Hepatic stellate cell (primary cell): ENCODE data around the gene TSPEAR.

ENCODE experiments used
- DNase-seq: peaks from one replicate; pipeline ENCODE4 v3.0.0; 2011; ENCODE audit warnings: low spot score

TSPEAR gene

GRCh38 chr21:44720170-44720569, 8.8 kb upstream of the TSPEAR start:
- DNase-seq, result no peak

- DNase-seq, result no peak
These were observed 7.2 kb upstream of the TSPEAR start for GRCh38 chr21:44718571-44718970.

DNA sequence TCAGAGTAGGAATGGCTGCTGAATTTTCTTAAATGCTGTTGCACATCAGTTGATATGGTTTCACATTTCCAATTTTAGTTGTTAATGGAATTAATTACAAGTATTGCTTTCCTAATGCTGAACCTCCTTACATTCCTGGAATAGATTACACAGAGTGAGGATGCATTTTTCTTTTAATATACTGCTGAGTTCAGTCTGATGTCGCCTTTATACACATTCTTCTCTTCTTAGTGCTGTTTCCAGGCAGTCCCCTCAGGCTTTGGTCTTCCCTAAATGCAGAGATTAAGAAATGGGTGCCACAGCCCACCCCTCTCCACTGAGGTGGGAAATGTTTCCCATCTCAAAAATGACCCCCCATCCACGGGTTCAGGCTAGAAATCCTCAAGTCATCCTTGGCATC, 6.7 kb upstream of the TSPEAR start:
- no peak for DNase-seq

DNA sequence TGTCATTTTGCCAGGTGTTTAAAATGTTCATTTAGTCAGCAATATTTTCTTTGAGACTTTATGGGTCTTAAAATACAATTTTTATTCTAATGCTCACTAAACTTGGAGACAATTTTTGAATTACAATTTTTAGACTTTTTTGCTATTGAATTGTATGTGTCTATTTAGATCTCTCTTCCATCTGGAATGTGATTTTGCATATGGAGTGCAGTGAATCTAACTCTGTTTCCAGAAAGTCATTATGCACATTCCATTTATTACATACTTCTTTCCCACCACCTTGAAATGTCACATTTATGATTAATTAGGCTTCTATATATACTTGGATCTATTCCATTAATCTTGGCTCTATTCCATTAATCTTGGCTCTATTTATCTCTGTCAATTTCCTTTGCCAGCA, 5.6 kb upstream of the TSPEAR start:
- no peak for DNase-seq

DNA sequence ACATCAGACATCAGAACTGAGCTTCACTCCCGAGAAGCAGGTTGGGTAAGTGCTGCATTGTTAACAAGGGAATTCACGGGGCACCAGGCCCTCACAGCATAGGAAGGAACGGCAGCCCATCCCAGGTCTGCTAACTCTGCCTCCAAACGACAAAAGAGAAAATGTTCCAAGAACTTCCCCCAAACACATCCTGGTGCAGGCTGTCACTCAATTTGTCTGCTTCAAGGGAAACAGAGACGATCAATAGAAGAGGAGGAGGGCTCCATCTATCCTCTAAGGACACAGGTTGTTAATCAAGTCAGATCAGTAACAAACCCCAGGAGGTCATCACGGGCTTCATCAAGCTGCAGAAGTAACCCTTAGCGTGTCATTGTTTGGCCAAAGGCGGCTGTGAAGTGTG, 3.5 kb upstream of the TSPEAR start:
- no peak for DNase-seq

GRCh38 chr21:44713846-44714245, 2.5 kb upstream of the TSPEAR start:
- DNase-seq, result no peak

DNA sequence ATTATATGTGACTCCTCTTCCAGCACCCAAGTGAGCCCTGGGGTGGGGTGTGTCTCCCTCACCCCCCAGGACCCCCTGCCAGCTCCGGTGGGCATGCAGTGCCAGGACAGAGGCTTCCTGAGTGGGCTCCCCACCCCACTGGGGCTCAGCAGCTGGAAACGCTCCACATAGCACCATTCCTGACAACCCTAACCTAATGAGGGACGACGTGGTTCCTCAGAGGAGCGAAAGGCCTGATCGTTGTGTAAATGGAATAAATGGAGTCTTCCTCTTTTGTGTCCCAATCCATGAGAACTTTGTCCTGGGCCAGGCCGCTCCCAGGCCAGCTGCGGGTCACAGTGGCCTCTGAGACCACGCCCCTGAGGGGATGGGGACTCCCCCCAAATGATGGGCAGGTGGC, 1.8 kb upstream of the TSPEAR start:
- no peak for DNase-seq

GRCh38 chr21:44712203-44713028, 1.0 kb upstream of the TSPEAR start:
- DNase-seq, result no peak

DNA sequence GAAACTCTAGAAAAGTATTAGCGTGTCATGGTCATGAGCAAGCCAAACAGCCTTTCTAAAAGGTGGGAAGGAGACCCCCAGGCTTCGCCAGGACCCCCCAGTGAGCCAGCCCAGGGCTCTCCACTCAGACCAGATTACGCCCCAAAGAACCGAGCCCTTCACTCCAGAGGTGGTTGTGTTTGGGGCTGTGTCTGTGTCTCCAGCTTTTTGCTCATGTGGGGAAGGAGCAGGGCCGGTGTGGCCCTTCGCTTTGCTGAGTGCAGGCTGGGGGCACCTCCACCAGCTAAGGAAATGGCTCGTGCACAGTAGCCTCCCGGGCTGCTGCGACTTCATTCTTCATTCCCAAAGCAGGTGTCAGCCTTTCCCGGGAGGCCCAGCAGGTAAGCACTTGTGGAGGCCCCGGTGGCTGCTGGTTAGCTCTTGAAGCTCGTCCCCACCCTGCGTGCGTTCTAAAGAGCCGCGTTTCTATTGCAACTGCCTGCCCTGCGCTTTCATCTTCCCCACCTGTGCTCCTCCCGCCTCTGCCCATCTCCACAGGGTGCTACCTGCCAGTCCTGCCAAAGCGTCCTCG, 531 bp downstream of the TSPEAR start:
- DNase-seq, result no peak

- no peak for DNase-seq
These were observed 1.1 kb downstream of the TSPEAR start for GRCh38 chr21:44710294-44710665.

DNA sequence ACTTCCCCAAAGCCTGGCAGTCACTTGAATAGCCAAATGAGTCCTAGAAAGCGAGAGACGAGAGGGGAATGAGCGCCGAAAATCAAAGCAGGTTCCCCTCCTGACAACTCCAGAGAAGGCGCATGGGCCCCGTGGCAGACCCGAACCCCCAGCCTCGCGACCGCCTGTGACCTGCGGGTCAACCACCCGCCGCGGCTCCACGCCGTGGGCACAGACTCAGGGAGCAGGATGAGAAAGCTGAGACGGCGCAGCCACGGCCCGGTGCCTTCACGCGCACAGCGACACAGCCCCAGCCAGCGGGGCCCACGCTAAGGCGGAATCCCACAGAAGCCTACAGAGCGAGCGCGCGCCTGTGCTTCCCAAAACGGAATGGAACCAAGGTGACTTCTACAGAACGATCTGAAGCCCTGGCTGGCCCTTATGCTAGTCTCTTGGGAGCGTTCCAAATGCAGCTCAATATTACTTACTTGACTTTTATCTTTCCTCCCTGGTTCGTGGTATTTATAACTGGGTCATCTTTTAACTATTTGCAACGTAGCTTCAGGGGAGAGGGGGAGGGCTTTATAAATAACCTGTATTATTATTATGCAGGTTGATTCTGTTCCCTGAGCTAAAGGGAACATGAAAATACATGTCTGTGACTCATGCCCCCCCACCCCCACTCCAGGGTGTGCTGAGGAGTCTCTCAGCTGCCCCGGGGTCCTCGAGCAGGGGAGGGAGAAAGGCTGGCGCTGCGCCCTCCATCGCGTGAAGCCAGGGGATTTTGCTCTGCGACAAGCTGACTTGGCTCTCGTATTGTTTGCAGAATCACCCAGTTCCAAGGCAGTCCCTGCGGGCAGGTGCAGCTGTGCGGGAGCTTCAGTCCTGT, 1.7 kb downstream of the TSPEAR start:
- DNase-seq, result no peak

GRCh38 chr21:44708866-44709425, 2.4 kb downstream of the TSPEAR start:
- DNase-seq, result no peak

DNA sequence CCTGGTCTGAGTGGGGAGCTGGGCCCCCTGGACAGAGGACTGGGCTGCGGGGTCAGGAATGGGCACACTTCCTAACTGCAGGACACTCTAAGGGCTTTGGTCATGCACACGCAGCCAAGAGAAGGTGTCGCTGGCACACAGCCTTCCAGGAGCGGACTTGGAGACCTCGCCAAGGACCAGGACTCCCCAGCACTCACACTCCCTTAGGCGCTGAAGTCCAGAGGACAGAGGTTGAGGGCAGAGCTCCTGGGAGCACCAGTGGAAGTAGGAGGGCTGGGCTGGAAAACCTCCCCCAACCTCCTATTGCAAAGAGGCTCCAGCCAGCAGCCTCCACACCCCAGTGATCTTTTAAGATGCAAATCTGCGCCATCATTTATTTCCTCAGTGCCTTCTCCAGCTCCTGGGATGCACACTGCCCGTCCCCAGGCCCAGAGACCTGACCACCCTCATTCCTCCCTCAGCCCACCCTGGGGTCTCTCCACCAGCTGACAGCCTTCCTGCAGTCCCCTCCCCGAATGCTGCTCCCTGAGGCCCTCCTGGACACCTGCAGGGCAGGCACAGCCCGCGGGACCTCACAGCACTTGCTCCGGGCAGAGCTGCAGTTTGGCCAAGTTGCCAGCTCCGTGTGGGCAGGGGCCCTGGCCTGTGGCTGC, 3.0 kb downstream of the TSPEAR start:
- DNase-seq, result no peak

DNA sequence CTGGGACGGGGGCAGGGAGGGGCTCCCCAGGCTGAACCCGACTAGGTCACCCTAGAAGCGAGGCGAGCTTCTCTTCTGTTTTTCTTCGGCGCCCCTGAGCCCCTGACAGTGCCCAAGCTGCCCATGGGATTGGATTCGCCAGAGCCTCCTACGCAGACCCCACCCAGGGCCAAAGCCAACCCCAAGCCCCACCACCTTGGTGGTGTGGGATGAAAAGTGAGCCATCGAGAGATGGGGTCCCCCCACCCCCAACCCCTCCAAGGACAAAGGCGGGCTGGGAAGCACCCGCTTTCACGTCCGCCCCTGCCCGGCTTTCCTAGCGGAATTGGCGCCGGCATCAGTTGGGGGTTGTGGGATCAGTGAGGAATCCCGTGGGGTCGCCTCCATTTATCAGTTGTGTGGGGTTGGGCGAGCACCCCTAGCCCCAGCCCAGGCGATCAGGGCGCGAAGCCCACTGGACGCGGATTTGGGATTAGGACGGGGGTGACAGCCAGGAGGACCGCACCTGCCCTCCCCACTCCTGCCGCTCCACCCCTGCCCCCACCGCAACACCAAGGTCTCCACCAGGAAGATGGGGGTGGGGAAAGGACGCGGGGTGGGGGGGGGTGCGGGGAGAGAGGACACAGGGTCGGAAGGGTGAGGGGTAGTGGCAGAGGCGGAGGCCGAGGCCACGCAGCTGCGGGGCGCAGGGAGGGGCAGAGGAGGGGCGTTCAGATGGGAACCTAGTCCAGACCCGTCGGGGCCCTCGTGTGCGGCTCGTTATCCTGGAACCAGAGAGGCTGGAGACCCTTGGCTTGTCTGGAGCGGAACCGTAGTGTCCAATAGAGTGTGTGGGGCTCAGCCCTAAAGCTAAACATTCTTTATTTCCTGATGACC, 4.4 kb downstream of the TSPEAR start:
- DNase-seq, result no peak

- DNase-seq, result no peak
These were observed 5.2 kb downstream of the TSPEAR start for GRCh38 chr21:44706026-44706705.

- DNase-seq, result no peak
These were observed 6.8 kb downstream of the TSPEAR start for GRCh38 chr21:44704636-44705001.

DNA sequence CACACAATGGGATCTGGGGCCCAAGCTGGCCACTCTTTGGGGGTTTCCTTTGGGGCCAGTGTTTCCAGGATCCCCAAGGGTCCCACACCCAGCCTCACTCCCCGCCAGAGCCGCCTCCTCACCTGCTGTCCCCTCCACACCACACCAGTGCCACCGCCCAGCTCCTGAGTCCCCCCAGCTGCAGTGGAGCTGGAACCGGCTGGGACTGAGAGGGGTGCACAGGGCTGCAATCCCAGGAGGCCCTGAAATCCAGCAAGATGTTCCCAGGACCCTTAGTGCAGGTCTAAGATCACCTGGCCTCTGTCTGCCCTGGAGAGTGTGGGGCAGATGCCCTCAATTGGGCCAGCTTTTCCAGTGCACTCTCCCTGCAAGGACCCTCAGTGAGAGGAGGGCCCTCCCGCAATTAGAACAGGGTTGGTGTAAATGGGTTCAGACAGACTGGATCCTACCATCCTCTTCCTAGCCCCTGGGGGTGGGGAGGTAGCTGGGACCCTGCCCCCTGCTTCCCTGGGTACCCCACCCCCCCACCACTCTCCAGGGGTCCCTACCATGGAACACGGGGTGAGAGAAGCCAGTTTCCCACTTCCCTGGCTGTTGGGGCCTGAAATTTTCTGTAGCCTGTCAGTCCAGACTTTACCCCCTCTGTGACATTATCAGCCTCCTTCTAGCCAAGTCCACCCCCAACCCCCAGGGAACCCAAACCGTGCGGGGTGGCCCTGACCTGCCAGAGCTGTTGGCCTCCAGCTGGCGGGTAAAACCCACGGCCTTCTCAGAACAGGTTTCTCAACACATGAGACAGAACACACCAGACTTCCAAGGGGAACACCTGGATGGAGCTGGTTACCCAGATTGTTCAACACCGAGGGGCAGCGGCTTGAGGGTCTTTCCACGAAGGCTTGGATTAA, 7.4 kb downstream of the TSPEAR start:
- no peak for DNase-seq

GRCh38 chr21:44702973-44703730, 8.2 kb downstream of the TSPEAR start:
- DNase-seq, result no peak
